ENCODE measurements around the gene COL24A1.
"Not testable (repeated sequence)": the region's sequence is repeated elsewhere in the genome, so short reads cannot be mapped to it uniquely, and the experiment has no call there.

COL24A1 gene

DNA sequence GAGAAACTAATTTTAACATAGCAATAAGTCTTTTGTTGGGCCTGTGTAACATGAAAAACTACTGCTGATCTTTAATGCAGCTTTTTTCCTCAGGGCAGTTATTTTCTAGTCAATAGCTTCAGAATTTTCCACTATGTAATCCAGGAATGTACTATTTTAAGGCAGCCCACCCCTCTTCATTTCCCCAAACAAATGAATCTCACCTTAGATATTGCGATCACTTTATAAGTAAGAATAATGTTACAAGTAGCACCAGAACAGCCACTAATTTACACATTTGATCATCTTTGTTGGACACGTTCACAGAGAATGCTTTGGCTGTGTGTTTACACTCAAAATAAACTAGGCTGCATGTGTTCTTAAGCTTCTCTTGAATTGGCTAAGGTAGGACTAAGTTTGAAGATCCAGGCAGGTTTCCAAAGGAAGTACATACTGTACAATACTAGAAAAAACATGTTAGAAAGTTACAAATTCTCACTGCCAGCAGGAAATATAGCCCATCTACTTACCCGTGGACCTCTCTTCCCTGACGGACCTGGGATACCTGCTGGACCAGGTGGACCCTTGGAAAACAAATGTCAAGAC lies 41.7 kb downstream of the COL24A1 start:
- Histone ChIP-seq H3K36me3 (ENCODE audit: control insufficient read depth, low read length) (no peaks in the 10 kb centered on the region), H3K4me1 (ENCODE audit: control insufficient read depth, low read length) (no peaks in the 10 kb centered on the region), H3K4me2 (ENCODE audit: low read length) (no peak overlapping the region), H3K9me2 (replicated peaks; ENCODE audit: control insufficient read depth, low read length) (no peaks in the 10 kb centered on the region), H3K9me3 (ENCODE audit: control insufficient read depth, insufficient read depth, low read length) (no peaks in the 10 kb centered on the region; the same call in 1 of the 2 replicates), H3K27ac (ENCODE audit: low read depth, low read length) (no peak overlapping the region), H4K20me1 (ENCODE audit: control insufficient read depth, insufficient read depth, low read depth, low read length) (no peaks in the 10 kb centered on the region), H3F3A (ENCODE audit: control insufficient read depth, insufficient read depth) (no peaks in the 10 kb centered on the region), H3K27me3 (ENCODE audit: control insufficient read depth, low read length) (no peaks in the 10 kb centered on the region), H3K4me3 (ENCODE audit: low read length) (no peak overlapping the region), H3K79me2 (ENCODE audit: control insufficient read depth, low read length) (no peaks in the 10 kb centered on the region)
- TF ChIP-seq EZH2phosphoT487 (IDR thresholded peaks at IDR 0.05; ENCODE audit: borderline replicate concordance, low read length) (no peak), CTCF (IDR thresholded peaks at IDR 0.05; ENCODE audit: low read depth, low read length, poor library complexity, severe bottlenecking) (no peak)

- Histone ChIP-seq H3F3A (ENCODE audit: control insufficient read depth, insufficient read depth) (no peaks in the 10 kb centered on the region), H3K27me3 (ENCODE audit: control insufficient read depth, low read length) (no peaks in the 10 kb centered on the region), H3K4me1 (ENCODE audit: control insufficient read depth, low read length) (no peaks in the 10 kb centered on the region), H4K20me1 (ENCODE audit: control insufficient read depth, insufficient read depth, low read depth, low read length) (no peaks in the 10 kb centered on the region), H3K36me3 (ENCODE audit: control insufficient read depth, low read length) (no peaks in the 10 kb centered on the region), H3K9me3 (ENCODE audit: control insufficient read depth, insufficient read depth, low read length) (no peaks in the 10 kb centered on the region), H3K9me2 (replicated peaks; ENCODE audit: control insufficient read depth, low read length) (no peaks in the 10 kb centered on the region), H3K4me2 (ENCODE audit: low read length) (no peak overlapping the region), H3K4me3 (ENCODE audit: low read length) (no peak overlapping the region), H3K79me2 (ENCODE audit: control insufficient read depth, low read length) (no peaks in the 10 kb centered on the region), H3K27ac (ENCODE audit: low read depth, low read length) (no peak overlapping the region)
- TF ChIP-seq EZH2phosphoT487 (IDR thresholded peaks at IDR 0.05; ENCODE audit: borderline replicate concordance, low read length) (no peak), CTCF (IDR thresholded peaks at IDR 0.05; ENCODE audit: low read depth, low read length, poor library complexity, severe bottlenecking) (no peak)
Observed at GRCh38 chr1:86114236-86114635, 42.3 kb downstream of the COL24A1 start.

- not testable (repeated sequence) for H3K4me3 ChIP-seq (ENCODE audit: low read length); H4K20me1 ChIP-seq (ENCODE audit: control insufficient read depth, insufficient read depth, low read depth, low read length); H3K27me3 ChIP-seq (ENCODE audit: control insufficient read depth, low read length); H3F3A ChIP-seq (ENCODE audit: control insufficient read depth, insufficient read depth); H3K4me1 ChIP-seq (ENCODE audit: control insufficient read depth, low read length); H3K27ac ChIP-seq (ENCODE audit: low read depth, low read length); H3K4me2 ChIP-seq (ENCODE audit: low read length); H3K9me3 ChIP-seq (ENCODE audit: control insufficient read depth, insufficient read depth, low read length); H3K36me3 ChIP-seq (ENCODE audit: control insufficient read depth, low read length); H3K9me2 ChIP-seq (replicated peaks; ENCODE audit: control insufficient read depth, low read length); H3K79me2 ChIP-seq (ENCODE audit: control insufficient read depth, low read length)
Observed at GRCh38 chr1:86111590-86111989, 45.0 kb downstream of the COL24A1 start.

DNA sequence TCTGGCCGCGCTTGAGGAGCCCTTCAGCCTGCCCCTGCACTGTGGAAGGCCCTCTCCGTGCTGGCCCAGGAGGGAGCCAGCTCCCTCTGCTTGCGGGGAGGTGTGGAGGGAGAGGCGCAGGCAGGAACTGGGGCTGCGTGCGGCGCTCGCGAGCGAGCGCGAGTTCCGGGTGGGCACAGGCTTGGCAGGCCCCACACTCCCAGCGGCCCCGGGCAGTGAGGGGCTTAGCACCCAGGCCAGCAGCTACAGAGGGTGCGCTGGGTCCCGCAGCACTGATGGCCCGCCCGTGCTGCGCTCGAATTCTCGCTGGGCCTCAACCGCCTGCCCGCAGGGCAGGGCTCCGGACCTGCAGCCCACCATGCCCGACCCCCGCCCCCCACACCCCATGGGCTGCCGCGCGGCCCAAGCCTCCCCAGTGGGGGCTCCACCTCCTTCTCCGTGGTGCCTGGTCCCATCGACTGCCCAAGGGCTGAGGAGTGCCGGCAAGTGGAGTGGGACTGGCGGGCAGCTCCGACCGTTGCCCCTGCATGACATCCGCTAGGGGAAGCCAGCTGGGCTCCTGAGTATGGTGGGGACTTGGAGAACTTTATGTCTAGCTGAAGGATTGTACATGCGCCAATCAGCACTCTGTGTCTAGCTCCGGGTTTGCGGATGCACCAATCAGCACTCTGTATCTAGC lies 46.0 kb downstream of the COL24A1 start:
- TF ChIP-seq EZH2phosphoT487 (IDR thresholded peaks at IDR 0.05; ENCODE audit: borderline replicate concordance, low read length), result no peak
- TF ChIP-seq CTCF (IDR thresholded peaks at IDR 0.05; ENCODE audit: low read depth, low read length, poor library complexity, severe bottlenecking), result no peak
- H3K27ac ChIP-seq (ENCODE audit: low read depth, low read length), result no peak overlapping the region
- H3K9me2 ChIP-seq (replicated peaks; ENCODE audit: control insufficient read depth, low read length), result no peaks in the 10 kb centered on the region
- H3K4me3 ChIP-seq (ENCODE audit: low read length), result no peak overlapping the region
- no peaks in the 10 kb centered on the region for H4K20me1 ChIP-seq (ENCODE audit: control insufficient read depth, insufficient read depth, low read depth, low read length)
- no peaks in the 10 kb centered on the region for H3K36me3 ChIP-seq (ENCODE audit: control insufficient read depth, low read length)
- H3K79me2 ChIP-seq (ENCODE audit: control insufficient read depth, low read length), result no peaks in the 10 kb centered on the region
- no peaks in the 10 kb centered on the region for H3K27me3 ChIP-seq (ENCODE audit: control insufficient read depth, low read length)
- H3K4me2 ChIP-seq (ENCODE audit: low read length), result no peak overlapping the region
- H3K4me1 ChIP-seq (ENCODE audit: control insufficient read depth, low read length), result no peaks in the 10 kb centered on the region
- no peaks in the 10 kb centered on the region for H3K9me3 ChIP-seq (ENCODE audit: control insufficient read depth, insufficient read depth, low read length)
- H3F3A ChIP-seq (ENCODE audit: control insufficient read depth, insufficient read depth), result no peaks in the 10 kb centered on the region

All from DOHH2 (cell line).